Measurements from ENCODE around the gene CTNND2. TPM values are rescaled to one million over a fixed set of nuclear protein-coding genes. Genes with fewer than 3 reads are reported as not detected.

The CTNND2 gene
- total RNA-seq, 4 donors from 2014 or later = 0.18 to 14.9 (median 0.47) TPM; not detected in 1

GRCh38 chr5:11892832-11893231 is 11.4 kb downstream of the CTNND2 start:
- DNase-seq = no peak
- Histone ChIP-seq H3K4me3 (no peak overlapping the region), H3K27me3 (no peaks in the 10 kb centered on the region), H3K27ac (no peak overlapping the region), H3K36me3 (no peaks in the 10 kb centered on the region), H3K4me1 (no peaks in the 10 kb centered on the region), H3K9me3 (no peaks in the 10 kb centered on the region)
- TF ChIP-seq POLR2A (IDR thresholded peaks at IDR 0.05) (no peak), CTCF (IDR thresholded peaks at IDR 0.05) (no peak)

DNA sequence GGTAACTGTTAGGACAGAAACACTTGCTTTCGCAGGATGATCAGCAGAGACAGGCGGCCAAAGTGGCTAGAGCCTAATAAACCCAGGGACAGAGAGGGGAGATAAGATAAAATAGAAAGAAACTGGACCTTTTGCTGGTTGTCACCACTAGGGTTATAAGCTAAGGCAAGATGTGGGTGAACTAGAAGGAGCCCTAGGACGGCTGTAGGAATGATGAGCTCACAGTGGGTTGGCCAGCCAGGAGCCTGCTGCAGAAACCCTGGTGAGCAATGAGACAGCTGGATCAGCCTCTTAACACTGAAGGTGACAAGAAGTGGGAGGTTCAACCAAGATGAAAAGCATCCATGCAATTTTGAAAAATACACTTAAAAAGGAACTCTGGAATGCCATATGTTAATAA is 13.5 kb downstream of the CTNND2 start:
- H3K27me3 ChIP-seq = no peaks in the 10 kb centered on the region
- TF ChIP-seq POLR2A (IDR thresholded peaks at IDR 0.05) (no peak), CTCF (IDR thresholded peaks at IDR 0.05) (no peak)
- H3K9me3 ChIP-seq = no peaks in the 10 kb centered on the region
- no peak overlapping the region for H3K27ac ChIP-seq
- no peaks in the 10 kb centered on the region for H3K4me1 ChIP-seq
- DNase-seq = no peak
- H3K36me3 ChIP-seq = no peaks in the 10 kb centered on the region
- no peak overlapping the region for H3K4me3 ChIP-seq

DNA sequence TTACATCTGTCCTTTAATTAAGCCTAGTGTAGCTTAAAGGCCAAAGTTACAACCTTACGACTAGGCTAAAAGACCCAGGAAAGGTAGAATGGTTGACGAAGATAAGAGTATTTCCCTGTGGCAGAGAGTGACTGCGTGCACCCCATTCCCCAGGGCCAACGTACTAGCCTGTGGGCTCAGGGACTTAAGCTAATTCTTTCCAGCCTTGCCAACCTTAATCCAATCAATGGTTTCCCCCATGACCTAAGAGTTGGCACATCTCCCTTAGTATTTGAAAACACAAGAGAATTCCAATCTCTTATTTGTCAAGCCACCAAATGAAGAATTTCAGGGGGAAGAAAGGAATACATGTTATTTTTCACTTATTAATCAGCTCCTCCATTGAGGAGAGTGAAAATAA is 16.0 kb downstream of the CTNND2 start:
- no peaks in the 10 kb centered on the region for H3K27me3 ChIP-seq
- H3K36me3 ChIP-seq = no peaks in the 10 kb centered on the region
- TF ChIP-seq POLR2A (IDR thresholded peaks at IDR 0.05) = no peak
- no peak for TF ChIP-seq CTCF (IDR thresholded peaks at IDR 0.05)
- H3K27ac ChIP-seq = no peak overlapping the region
- no peaks in the 10 kb centered on the region for H3K4me1 ChIP-seq
- H3K9me3 ChIP-seq = no peaks in the 10 kb centered on the region
- DNase-seq = no peak
- H3K4me3 ChIP-seq = no peak overlapping the region

GRCh38 chr5:11878814-11879213 is 25.4 kb downstream of the CTNND2 start:
- no peak for DNase-seq
- Histone ChIP-seq H3K27me3 (no peaks in the 10 kb centered on the region), H3K9me3 (no peaks in the 10 kb centered on the region), H3K4me3 (no peak overlapping the region), H3K4me1 (no peaks in the 10 kb centered on the region), H3K27ac (no peak overlapping the region), H3K36me3 (no peaks in the 10 kb centered on the region)
- TF ChIP-seq POLR2A (IDR thresholded peaks at IDR 0.05) (no peak), CTCF (IDR thresholded peaks at IDR 0.05) (no peak)

DNA sequence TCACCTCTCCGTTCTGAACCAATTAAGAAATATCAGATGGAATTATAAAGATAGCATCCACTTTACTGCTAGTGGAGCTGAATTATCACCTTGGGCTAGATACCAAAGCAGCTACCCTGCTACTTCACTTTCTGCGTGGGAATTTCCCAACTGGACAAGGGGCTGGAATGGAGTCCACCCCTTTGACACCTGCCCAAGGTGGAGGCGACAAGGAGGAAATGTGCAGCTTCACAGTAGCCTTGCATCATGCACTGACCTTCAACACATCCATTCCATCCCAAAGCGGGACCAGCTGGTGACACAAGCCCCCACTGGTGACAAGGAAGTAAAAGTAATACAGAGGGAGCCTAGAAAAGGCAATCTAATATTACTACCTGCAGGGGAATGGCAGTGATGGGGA is 30.7 kb downstream of the CTNND2 start:
- TF ChIP-seq POLR2A (IDR thresholded peaks at IDR 0.05) = no peak
- TF ChIP-seq CTCF (IDR thresholded peaks at IDR 0.05) = no peak
- H3K4me3 ChIP-seq = no peak overlapping the region
- no peaks in the 10 kb centered on the region for H3K27me3 ChIP-seq
- no peak for DNase-seq
- no peaks in the 10 kb centered on the region for H3K36me3 ChIP-seq
- no peaks in the 10 kb centered on the region for H3K9me3 ChIP-seq
- H3K27ac ChIP-seq = no peak overlapping the region
- no peaks in the 10 kb centered on the region for H3K4me1 ChIP-seq

DNA sequence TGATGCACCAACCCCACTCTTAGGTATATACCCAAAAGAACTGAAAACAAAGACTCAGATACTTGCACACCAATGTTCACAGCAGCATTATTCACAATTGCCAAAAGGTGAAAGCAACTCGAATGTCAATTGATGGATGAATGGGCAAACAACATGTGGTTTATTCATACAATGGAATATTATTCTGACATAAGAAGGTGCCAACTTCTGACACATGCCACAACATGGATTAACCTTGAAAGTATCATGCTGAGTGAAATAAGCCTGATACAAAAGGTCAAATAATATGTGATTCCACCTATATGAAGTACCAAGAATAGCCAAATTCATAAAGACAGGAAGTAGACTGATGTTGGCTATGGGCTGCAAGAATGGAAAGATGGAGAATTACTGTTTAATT is 35.0 kb downstream of the CTNND2 start:
- Histone ChIP-seq H3K27me3 (no peaks in the 10 kb centered on the region), H3K9me3 (no peaks in the 10 kb centered on the region), H3K4me3 (no peak overlapping the region), H3K36me3 (no peaks in the 10 kb centered on the region), H3K27ac (no peak overlapping the region), H3K4me1 (no peaks in the 10 kb centered on the region)
- TF ChIP-seq CTCF (IDR thresholded peaks at IDR 0.05) (no peak), POLR2A (IDR thresholded peaks at IDR 0.05) (no peak)
- DNase-seq = no peak

Data from Peyer's patch (tissue), 4 donors.